Measurements from ENCODE around the gene GP9.

- TF ChIP-seq, protein P1, sequence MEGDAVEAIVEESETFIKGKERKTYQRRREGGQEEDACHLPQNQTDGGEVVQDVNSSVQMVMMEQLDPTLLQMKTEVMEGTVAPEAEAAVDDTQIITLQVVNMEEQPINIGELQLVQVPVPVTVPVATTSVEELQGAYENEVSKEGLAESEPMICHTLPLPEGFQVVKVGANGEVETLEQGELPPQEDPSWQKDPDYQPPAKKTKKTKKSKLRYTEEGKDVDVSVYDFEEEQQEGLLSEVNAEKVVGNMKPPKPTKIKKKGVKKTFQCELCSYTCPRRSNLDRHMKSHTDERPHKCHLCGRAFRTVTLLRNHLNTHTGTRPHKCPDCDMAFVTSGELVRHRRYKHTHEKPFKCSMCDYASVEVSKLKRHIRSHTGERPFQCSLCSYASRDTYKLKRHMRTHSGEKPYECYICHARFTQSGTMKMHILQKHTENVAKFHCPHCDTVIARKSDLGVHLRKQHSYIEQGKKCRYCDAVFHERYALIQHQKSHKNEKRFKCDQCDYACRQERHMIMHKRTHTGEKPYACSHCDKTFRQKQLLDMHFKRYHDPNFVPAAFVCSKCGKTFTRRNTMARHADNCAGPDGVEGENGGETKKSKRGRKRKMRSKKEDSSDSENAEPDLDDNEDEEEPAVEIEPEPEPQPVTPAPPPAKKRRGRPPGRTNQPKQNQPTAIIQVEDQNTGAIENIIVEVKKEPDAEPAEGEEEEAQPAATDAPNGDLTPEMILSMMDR (IDR thresholded peaks at IDR 0.05), result no peak
- no peak for TF ChIP-seq POLR2AphosphoS5 (IDR thresholded peaks at IDR 0.05)
Measured at GRCh38 chr3:129035360-129036221, 25.0 kb upstream of the GP9 start.
